Stomach (tissue), 9 donors: ENCODE measurements around the gene CAMTA2. TPM values are rescaled to one million over a fixed set of nuclear protein-coding genes. Genes with fewer than 3 reads are reported as not detected.
"Not testable (repeated sequence)": the region's sequence is repeated elsewhere in the genome, so short reads cannot be mapped to it uniquely, and the experiment has no call there.

Experiments
- DNase-seq, 2 donors: peaks; one replicate each; pipeline versions ENCODE4 v3.0.0 to v3.0.0-alpha.2; 2013 to 2019
- H3K27ac ChIP-seq, 5 donors: fragments of 200-600 bp in 4 of 5; sonication (generic) in 4 of 5; one replicate each; pipeline ENCODE4 v1.5.1; 2013 to 2019; ENCODE audit warnings: mild to moderate bottlenecking in 1 of 5, moderate library complexity in 1 of 5
- H3K27me3 ChIP-seq, 3 donors: fragments of 200-600 bp; sonication (generic); one replicate each; pipeline ENCODE4 v1.5.1; 2017 to 2019; ENCODE audit warnings: mixed run types in 1 of 3
- H3K36me3 ChIP-seq, 4 donors: fragments of 200-600 bp; sonication (generic); 1 replicate in 3 of 4; 2 replicates in 1 of 4; pipeline ENCODE4 v1.5.1; 2016 to 2019
- H3K4me1 ChIP-seq, 4 donors: fragments of 200-600 bp; sonication (generic); one replicate each; pipeline ENCODE4 v1.5.1; 2016 to 2019
- H3K4me3 ChIP-seq, 4 donors: fragments of 200-600 bp; sonication (generic) in 3 of 4; one replicate each; pipeline ENCODE4 v1.5.1; 2016 to 2019; ENCODE audit warnings: mild to moderate bottlenecking in 1 of 4
- H3K9me3 ChIP-seq, 4 donors: fragments of 200-600 bp; sonication (generic); one replicate each; pipeline ENCODE4 v1.5.1; 2016 to 2019
- CTCF ChIP-seq, 7 experiments: fragments of 450-650 bp in 4 of 7; fragments of 200-600 bp in 3 of 7; sonication (generic) in 3 of 7; IDR thresholded peaks; one replicate each; pipeline ENCODE4 v1.5.1; 2016 to 2019; ENCODE audit warnings: antibody characterized with exemption in 7 of 7, control low read depth in 2 of 7, mild to moderate bottlenecking in 1 of 7
- EP300 ChIP-seq: sonication (generic); formaldehyde crosslinking; IDR thresholded peaks from one replicate; pipeline ENCODE4 v1.6.1; 2017; ENCODE audit warnings: antibody characterized with exemption
- POLR2A ChIP-seq, 4 donors: fragments of 450-650 bp; IDR thresholded peaks; one replicate each; pipeline ENCODE4 v1.6.1; 2016; ENCODE audit warnings: antibody characterized with exemption in 4 of 4, control low read depth in 2 of 4, mild to moderate bottlenecking in 1 of 4, moderate library complexity in 1 of 4
- POLR2AphosphoS5 ChIP-seq, 3 donors: sonication (generic); formaldehyde crosslinking; IDR thresholded peaks; one replicate each; pipeline ENCODE4 v1.6.1; 2016; ENCODE audit warnings: antibody characterized with exemption in 3 of 3
- WGBS, 5 donors: extraction: QIAGEN DNeasy Blood & Tissue Kit in 3 of 5; methylation state at CpG; one replicate each; pipeline versions ENCODE4 v1.1.5 to v1.1.7; 2013 to 2018; 5-methylcytosine and 5-hydroxymethylcytosine counted together
- intact Hi-C: fragments of 100-400 bp; cut with DNase I; formaldehyde crosslinking; loops from one replicate; pipeline ENCODE4 v1.15.1; 2023; ENCODE audit warnings: low total_unique reads
- polyA plus RNA-seq, 3 donors: library from polyadenylated mRNA; stranded (reverse); fragments of 200-250 nt; gene quantifications; one replicate each; pipeline ENCODE4 v1.2.3, GENCODE V29; 2013
- total RNA-seq, 5 donors: library from RNA; depleted of rRNA; stranded (reverse); fragments of >200 nt; gene quantifications; one replicate each; pipeline versions ENCODE4 v1.1.0 to v1.2.3, GENCODE V29; 2014 to 2016
- donor health status: healthy with polysubstance abuse.
- donor health status: Bipolar disorder and iron deficiency.
- donor health status: healthy.

Gene CAMTA2
- total and polyA plus RNA-seq, 8 donors: 8.1 to 202 (median 54.6) TPM

- intact Hi-C loops: no loop called here
- no peaks in the 10 kb centered on the region for H3K36me3 ChIP-seq
- no peaks in the 10 kb centered on the region for H3K9me3 ChIP-seq
- H3K27me3 ChIP-seq: peaks cover 0 to 34% (median 6%) of the 10 kb centered on the region in 3 donors
- 69 to 87% (median 72%) methylated on average over 2 to 5 of the region's 5 CpGs for WGBS, 5 donors
- H3K27ac ChIP-seq: no peak overlapping the region
- H3K4me3 ChIP-seq: no peak overlapping the region
- H3K4me1 ChIP-seq: peaks cover 0 to 27% (median 16%) of the 10 kb centered on the region in 4 donors
- TF ChIP-seq EP300: no peak
- no peak for TF ChIP-seq POLR2AphosphoS5 (IDR thresholded peaks at IDR 0.05)
- no peak for TF ChIP-seq POLR2A (IDR thresholded peaks at IDR 0.05)
- no peak for TF ChIP-seq CTCF (IDR thresholded peaks at IDR 0.05)
- no peak for DNase-seq
Measured at GRCh38 chr17:5034063-5034462, 46.6 kb upstream of the CAMTA2 start.

GRCh38 chr17:5033352-5034015, 46.0 kb upstream of the CAMTA2 start:
- Histone ChIP-seq H3K4me3 (no peak overlapping the region), H3K9me3 (no peaks in the 10 kb centered on the region), H3K27me3 (peaks cover 0 to 34% (median 6%) of the 10 kb centered on the region in 3 donors), H3K36me3 (no peaks in the 10 kb centered on the region), H3K4me1 (peaks cover 0 to 27% (median 16%) of the 10 kb centered on the region in 4 donors), H3K27ac (no peak overlapping the region)
- 80 to 96% (median 85%) methylated on average over 11 to 13 of the region's 13 CpGs for WGBS, 5 donors
- intact Hi-C loops: no loop called here
- DNase-seq: no peak
- TF ChIP-seq EP300 (no peak), POLR2AphosphoS5 (IDR thresholded peaks at IDR 0.05) (no peak), POLR2A (IDR thresholded peaks at IDR 0.05) (no peak), CTCF (IDR thresholded peaks at IDR 0.05) (no peak)

GRCh38 chr17:5032865-5033264, 45.4 kb upstream of the CAMTA2 start:
- Histone ChIP-seq H3K4me3 (no peak overlapping the region), H3K9me3 (no peaks in the 10 kb centered on the region), H3K27me3 (peaks cover 0 to 34% (median 6%) of the 10 kb centered on the region in 3 donors), H3K4me1 (peaks cover 0 to 27% (median 16%) of the 10 kb centered on the region in 4 donors), H3K27ac (no peak overlapping the region), H3K36me3 (no peaks in the 10 kb centered on the region)
- intact Hi-C loops: no loop called here
- no peak for DNase-seq
- TF ChIP-seq POLR2A (IDR thresholded peaks at IDR 0.05) (no peak), EP300 (no peak), CTCF (IDR thresholded peaks at IDR 0.05) (no peak), POLR2AphosphoS5 (IDR thresholded peaks at IDR 0.05) (no peak)
- WGBS, 5 donors: 85 to 100% (median 89%) methylated on average over 2 to 6 of the region's 6 CpGs

- 3 to 8% (median 3%) methylated on average over 16 to 48 of the region's 48 CpGs for WGBS, 5 donors
- peak overlapping the region in 4 of 5 donors; percentile 55 to 77 (median 69) for H3K27ac ChIP-seq
- intact Hi-C loops: no loop called here
Measured at GRCh38 chr17:5031365-5032082, 44.0 kb upstream of the CAMTA2 start.

GRCh38 chr17:5030168-5030567, 42.7 kb upstream of the CAMTA2 start:
- H3K36me3 ChIP-seq, intact Hi-C loops, H3K9me3 ChIP-seq, H3K4me3 ChIP-seq, DNase-seq, H3K27ac ChIP-seq: not testable (repeated sequence)
- H3K4me1 ChIP-seq: peaks cover 0 to 35% (median 16%) of the 10 kb centered on the region in 4 donors
- peaks cover 0 to 13% (median under 1%) of the 10 kb centered on the region in 3 donors for H3K27me3 ChIP-seq
- 84 to 100% (median 90%) methylated on average over 2 of the region's 2 CpGs for WGBS, 5 donors

More at GRCh38 chr17:5031365-5032082, 44.0 kb upstream of the CAMTA2 start:
- Histone ChIP-seq H3K9me3 (no peaks in the 10 kb centered on the region), H3K4me1 (peaks cover 0 to 27% (median 16%) of the 10 kb centered on the region in 4 donors), H3K4me3 (peak overlapping the region; percentile 50 to 56 (median 54)), H3K36me3 (no peaks in the 10 kb centered on the region), H3K27me3 (peaks cover 0 to 24% (median 6%) of the 10 kb centered on the region in 3 donors)
- TF ChIP-seq EP300 (no peak), POLR2AphosphoS5 (IDR thresholded peaks at IDR 0.05) (peak in 2 of 3 donors; percentile 15 to 54), CTCF (IDR thresholded peaks at IDR 0.05) (peak in 5 of 7 experiments; percentile 76 to 95 (median 78))
- peak; percentile 81 to 95 for DNase-seq
